HL-60/S4 treated with retinoic acid at 250 ng/mL for 4 days and 3 days (cell line): ENCODE data around the gene SMARCE1.

Source experiments
- in situ Hi-C: fragments of 300-500 bp; cut with MboI; formaldehyde crosslinking; loops from 2 replicates; pipeline ENCODE4 v1.7.0; 2022; ENCODE audit warnings: low sequenced_read_pairs

SMARCE1 gene

GRCh38 chr17:40612599-40613244, 34.9 kb downstream of the SMARCE1 start:
- in situ Hi-C loops, result no loop called here

DNA sequence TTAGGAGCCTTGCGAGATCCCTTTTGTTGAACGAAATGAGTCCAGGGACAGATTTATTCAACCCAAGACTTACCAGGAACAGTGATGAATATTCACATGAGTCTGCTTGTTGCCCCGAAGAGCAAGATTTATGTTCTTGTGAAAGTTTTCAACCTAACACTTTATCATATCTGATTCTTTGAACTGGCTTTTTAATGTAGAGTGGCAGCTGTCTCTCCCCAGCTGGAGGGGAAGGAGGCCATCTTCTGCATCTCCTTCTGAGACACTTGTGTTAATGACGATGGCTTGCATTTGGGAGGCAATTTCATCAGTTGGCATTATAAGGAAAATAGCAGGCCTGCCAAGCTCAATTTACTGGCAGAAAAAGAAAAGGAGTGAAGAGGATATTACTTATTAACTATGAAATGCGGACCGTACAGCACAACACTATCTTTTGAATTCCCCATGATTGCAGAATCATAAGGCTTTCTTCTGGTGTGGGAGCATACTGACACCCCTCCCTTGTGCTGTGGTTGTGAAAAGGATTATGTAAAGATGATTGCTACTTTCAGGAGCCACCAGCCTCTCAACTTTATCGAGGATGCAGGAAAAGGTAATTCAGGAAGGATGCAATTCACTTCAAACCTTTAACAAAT, 35.7 kb downstream of the SMARCE1 start:
- in situ Hi-C loops, result no loop called here

DNA sequence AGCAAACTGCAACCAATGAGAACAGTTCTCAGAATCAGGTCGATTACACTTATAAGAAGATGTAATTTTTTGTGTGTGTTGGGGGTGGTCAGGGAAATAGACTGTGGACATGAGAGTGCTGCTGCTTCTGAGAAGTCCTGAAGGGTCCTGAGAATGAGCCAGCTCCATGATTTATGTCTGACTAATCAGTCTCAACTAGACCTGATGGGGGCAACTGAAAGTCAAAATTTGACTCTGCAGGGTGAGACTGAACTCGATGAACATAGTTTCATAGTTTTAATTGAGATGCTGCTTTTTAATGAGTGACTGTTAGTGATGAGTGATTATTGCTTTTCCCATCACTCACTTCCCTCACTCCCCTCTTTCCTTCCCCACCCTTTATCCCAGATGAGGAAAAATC, 37.3 kb downstream of the SMARCE1 start:
- in situ Hi-C loops, result no loop called here

GRCh38 chr17:40608061-40608581, 39.5 kb downstream of the SMARCE1 start:
- in situ Hi-C loops, result no loop called here

- in situ Hi-C loops, result no loop called here
These were observed 40.0 kb downstream of the SMARCE1 start for GRCh38 chr17:40607641-40608040.

DNA sequence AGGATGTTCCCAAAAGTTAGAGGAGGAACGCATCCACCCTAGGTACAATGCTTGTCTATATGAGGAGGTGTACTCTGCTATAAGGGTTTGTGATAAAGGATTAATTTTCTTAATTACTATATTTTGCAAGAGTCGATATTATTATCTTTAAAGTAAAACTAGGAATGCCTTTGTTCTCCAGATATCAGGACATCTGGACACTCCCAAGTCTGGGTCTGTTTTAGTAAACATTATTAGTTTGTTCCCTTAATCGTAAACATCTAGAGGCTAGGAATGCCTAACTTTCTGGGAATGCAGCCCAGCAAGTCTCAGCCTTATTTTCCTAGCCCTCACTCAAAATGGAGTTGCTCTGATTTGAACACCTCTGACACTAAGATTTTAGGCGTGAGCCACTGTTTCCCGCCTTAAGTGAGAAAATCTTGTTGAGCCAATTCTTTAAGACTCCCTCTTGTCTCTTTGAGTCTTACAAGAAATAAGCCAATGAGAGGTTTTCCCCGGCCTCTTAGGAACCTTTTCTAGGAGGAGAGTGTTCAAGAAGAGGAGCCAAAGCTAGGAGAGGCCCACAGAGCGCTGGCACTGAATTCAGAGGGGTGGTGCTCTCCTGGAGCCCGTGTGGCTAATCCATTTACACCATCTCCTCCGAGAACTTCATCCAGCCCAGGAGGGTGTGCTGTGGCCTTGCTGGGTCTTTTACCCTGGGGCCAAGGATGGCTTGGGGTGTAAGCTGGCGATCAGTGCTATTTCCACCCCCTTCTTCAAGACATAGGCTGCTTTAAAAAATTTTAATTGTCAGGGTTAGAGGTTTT, 40.9 kb downstream of the SMARCE1 start:
- in situ Hi-C loops, result no loop called here

- in situ Hi-C loops, result no loop called here
These were observed 42.3 kb downstream of the SMARCE1 start for GRCh38 chr17:40605306-40605705.

DNA sequence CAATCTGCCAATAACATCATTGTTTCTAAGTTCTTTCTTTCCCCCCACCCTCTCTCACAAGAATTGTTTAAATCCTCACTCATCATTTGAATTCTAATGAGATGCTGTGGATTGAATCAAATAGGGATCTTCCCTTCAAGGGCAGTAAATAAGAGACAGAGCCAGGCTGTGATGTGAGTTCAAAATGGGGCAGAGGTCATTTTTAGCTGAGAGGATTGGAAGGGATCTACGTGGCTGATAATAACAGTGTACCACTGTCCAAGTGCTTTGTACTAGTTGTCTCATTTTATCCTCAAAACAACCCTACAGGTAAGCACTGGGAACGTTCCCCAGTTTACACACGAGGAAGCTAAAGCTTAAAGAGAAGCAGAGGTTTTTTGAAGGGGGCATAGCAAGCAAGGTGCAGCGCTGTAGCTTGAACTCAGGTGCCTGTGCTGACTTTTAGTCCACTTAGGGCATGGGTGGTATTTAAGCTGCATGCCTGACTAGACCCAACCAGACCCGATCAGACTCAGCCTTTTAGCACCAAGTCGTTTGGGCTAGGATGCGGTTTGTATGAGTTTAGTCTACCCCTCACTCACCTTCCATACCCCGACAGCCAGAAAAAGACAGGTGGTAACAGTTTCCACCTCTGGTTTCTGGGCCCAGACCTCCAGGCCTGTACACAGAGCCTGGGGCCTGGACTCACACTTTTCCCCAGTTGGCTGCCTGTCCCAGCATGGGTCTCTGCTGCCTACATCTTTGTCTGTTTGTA, 43.1 kb downstream of the SMARCE1 start:
- in situ Hi-C loops, result no loop called here

DNA sequence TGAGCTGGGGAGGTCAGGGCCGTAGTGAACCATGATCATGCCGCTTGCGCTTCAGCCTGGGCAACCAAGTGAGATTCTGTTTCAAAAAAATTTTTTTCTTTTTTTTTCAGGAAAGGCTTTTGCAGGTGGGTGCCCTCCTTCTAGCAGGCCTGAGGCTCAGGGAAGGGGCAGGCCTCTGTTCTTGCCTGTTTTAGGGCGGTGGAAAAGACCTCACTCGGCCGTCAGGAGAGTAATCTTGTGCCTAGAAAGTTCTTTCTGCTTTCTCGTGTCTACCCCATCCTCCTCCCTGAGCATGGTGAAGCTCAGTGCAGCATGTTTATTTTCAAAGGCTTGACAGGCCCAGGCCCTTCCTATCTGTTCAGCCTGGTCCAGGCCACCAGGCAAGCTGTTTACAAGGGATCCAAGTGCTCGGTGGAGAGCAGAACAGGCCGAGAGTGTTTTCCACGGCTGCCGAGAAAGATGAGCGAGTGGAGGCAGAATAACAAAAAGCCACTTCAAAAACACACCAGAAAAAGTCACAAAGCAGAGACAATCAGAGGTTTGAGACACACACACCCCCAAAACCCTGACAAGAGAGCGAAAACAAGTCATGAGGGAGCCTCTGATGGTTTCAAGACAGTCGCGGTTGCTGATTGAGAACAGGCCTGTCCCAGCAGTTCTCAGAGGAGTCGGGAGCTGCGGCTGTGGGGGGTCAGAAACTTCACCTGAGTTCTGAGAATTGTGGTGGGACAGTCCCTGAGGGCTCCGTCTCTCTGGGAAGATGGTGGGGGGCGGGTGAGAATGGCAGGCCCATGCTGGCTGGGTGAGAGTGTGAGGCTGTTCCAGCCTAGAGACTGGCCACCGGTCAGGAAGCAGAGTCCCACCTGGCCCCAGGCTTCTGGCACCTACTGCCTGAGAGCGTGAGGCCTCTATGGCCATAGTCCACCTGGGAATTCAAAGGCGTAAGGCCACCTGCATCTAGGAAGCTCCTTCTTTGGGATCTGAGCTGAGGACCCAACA, 44.9 kb downstream of the SMARCE1 start:
- in situ Hi-C loops, result no loop called here

DNA sequence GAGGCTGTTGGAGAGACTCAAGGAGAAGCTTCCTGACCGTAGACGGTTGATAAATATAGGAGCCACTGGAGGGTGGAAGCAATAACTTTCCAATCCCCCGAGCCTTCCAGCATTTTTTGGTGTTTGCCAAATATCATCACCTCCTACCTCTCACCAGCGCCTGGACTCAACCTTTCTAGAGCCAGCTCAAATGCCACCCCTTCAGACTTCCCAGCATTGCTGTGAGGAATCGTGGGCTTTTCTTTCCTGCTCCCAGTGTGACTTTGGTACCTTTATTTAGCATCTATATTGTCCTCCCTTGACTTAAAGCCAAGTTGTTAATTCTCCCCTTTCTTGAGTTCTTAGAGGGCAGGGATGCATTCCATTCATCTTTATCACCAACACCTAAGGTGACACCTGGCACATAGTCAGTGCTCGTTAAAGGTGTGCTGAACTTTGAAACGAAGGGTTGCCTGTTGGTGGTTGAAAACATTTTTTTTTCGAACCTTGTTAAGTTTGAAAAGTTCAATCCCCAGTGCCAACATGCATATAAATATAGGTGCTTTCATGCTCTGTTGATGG, 47.1 kb downstream of the SMARCE1 start:
- in situ Hi-C loops, result no loop called here

DNA sequence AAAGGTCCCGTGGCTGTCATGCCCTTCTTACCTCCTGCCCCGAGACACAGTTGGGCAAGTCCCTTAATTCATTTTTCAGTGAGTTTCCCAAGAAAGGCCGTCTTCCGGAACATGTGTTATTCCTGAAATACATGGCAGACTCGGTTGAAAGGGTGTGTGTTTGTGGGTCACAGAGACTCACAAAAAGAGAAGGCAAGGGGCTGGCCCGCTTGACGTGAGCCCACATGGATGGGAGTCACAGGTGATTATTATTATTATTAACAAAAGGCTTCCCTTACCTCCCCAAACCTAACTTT, 48.2 kb downstream of the SMARCE1 start:
- in situ Hi-C loops, result no loop called here

DNA sequence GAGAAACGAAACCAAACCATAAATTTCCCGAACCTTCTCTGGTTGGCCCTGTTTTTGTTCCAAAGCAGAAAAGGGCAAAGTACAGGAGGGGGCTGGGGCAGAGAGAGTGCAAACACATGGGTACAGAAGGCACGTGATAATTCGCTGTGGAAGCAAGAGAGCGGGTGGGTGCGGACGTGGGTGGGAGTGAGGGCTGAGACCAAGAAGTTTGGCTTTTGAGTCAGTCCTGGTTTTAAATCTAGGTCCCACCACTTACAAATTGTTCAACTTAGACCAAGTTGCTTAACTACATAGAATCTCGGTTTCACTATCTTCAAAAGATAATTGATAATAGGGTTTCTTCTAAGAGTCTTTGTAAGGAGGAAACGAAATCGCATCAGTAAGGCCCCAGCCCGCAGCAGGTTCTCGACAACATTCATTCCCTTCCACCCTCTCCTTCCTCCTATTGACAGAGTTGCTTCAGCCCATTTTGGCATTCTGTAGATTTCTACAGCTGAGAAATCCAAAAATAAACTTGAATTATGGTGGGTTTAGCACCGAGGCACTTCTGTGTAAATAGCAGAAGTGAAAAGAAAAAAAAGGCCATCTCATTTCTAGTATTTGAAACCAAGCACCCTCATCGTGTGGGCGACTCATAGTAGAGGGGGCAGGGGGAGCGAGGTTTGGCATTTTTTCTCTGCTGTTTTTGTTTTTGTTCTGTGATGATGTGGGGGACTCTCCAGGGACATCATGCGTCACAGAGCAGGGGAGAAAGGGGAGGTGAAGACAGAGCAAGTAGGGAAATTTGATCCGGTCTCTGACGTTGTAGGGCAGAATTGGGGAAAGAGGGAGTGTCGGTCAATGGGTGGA, 48.8 kb downstream of the SMARCE1 start:
- in situ Hi-C loops, result no loop called here

- in situ Hi-C loops, result no loop called here
These were observed 49.4 kb downstream of the SMARCE1 start for GRCh38 chr17:40598301-40598618.

DNA sequence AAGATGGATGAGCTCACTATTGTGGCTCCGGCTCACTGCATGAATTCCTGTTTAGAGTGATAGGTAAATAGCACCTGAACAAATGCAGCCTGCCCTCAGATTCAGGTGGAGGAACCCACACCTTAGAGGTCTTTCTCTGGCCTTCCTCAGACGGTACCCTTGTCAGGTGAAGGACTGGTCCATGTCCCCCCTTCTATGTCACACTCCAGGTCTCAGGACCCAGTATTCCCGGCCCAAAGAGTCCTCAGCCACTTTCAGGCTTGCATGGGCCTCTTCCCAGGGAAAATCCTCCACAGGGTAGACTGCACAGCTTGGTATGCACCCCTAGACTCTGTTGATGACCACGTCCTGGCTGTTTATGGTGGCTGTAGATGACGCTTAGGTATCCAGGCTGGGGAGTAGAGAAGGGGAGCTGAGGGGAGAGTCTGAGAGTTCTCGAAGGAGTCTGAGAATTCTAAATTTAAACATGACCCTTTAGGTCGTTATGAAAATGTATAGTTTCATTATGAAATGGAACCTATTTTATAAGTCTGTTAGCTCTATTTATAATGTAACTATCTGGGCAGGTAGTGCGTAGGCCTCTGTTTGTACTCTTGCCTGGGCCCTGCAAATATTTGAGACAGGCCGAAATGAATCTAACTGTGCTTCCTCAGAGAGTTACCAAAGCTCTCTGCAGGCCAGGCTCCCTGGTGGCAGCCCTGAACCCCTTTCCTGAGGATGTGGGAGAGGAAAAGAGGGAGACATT, 49.9 kb downstream of the SMARCE1 start:
- in situ Hi-C loops, result no loop called here

DNA sequence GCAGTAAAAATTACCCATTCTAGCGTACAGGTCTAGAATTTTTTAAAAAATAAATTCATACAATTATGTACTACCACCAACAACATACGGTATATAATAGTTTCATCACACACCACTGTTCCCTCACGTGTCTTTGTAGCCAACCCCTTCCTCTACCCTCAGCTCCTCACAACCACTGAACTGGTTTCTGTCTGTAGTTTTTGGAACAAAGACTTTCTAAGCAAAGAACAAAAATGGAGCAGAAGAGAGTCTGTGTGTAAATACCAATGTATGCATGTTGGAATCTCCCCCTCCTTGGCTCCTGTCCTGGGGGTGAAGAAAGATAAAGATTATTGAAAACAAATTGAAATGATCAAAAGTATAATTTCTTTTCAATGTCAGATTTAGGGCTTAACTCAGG, 50.5 kb downstream of the SMARCE1 start:
- in situ Hi-C loops, result no loop called here

- in situ Hi-C loops, result no loop called here
These were observed 51.2 kb downstream of the SMARCE1 start for GRCh38 chr17:40596261-40596919.

DNA sequence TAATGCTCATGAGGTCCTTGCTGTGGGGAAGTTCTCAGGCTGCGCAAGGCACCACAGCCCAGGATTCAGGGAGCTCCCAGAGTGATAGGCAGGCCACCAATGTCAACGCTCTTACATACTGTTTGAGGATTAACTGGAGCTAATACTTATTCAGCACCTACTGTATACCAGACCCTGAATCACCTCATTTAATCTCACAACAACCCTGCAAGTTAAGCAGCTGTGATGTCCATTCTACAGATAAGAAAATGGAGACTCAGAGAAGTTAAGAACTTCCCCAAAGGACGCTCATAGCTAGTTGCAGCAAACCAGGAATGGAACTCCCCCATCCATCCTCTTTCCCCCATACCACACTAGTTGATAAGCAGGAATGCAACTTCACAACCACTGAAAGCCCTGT, 56.9 kb downstream of the SMARCE1 start:
- in situ Hi-C loops, result no loop called here

GRCh38 chr17:40588552-40588951, 59.1 kb downstream of the SMARCE1 start:
- in situ Hi-C loops, result no loop called here
